HepG2 (cell line): Measurements from ENCODE around the gene CTDNEP1. TPM values are rescaled to one million over a fixed set of nuclear protein-coding genes. Genes with fewer than 3 reads are reported as not detected.

Experiments used
- ATAC-seq: fragments of 200-7000 bp; cut with Tn5 transposase; 3 replicates; pipeline ENCODE4 v1.9.1; 2020; ENCODE audit warnings: mild to moderate bottlenecking, moderate library complexity
- BruUV-seq: library from RNA; stranded (reverse); fragments of 400-500 nt; replicated peaks from 2 replicates; lab custom pipeline; 2021; lab: Mats Ljungman, UMichigan
- CTCF ChIA-PET: fragments of 300-600 bp; formaldehyde crosslinking; extraction: SDS; loops from one replicate; lab custom pipeline; 2021; ENCODE audit warnings: low total read pairs, inconsistent platforms, low intra/inter-chr PET ratio; lab: Yijun Ruan, JAX
- POLR2A ChIA-PET: fragments of 350-600 bp; sonication (Branson Sonifier 250); formaldehyde crosslinking; loops from one replicate; lab custom pipeline; 2020; ENCODE audit warnings: antibody characterized with exemption, inconsistent platforms; lab: Yijun Ruan, JAX
- DNase-seq: peaks from one replicate; pipeline ENCODE4 v3.0.0-alpha.2; 2015; ENCODE audit warnings: low spot score
- FAIRE-seq: peaks from 3 replicates; lab custom pipeline; 2011; peaks lifted over from hg19 to GRCh38; lab: Jason Lieb, UNC
- H2AFZ ChIP-seq: one replicate; pipeline ENCODE4 v1.6.1; 2011; ENCODE audit warnings: low read length, inconsistent platforms
- H3K27ac ChIP-seq: fragments of 300-600 bp; 3 replicates; pipeline ENCODE4 v1.8.0; 2011; ENCODE audit warnings: mixed run types, mild to moderate bottlenecking, mixed read lengths, low read length, inconsistent platforms; ENCODE audit not compliant: insufficient read depth; ENCODE audit errors: extremely low read length
- H3K27me3 ChIP-seq, 2 experiments: fragments of 200-600 bp in 1 of 2; 2 replicates in 1 of 2; 3 replicates in 1 of 2; pipeline versions ENCODE4 v1.6.0 to v1.8.0; 2011; ENCODE audit warnings: low read length in 2 of 2, mild to moderate bottlenecking in 2 of 2, moderate library complexity in 2 of 2, inconsistent platforms in 1 of 2; ENCODE audit not compliant: insufficient read depth in 2 of 2, control insufficient read depth in 1 of 2
- H3K36me3 ChIP-seq, 2 experiments: fragments of 200-600 bp in 1 of 2; replicated peaks in 1 of 2; 2 replicates in 1 of 2; 3 replicates in 1 of 2; pipeline versions ENCODE4 v1.5.1 to v1.8.0; 2011; ENCODE audit warnings: low read length in 2 of 2, inconsistent platforms in 1 of 2; ENCODE audit not compliant: insufficient read depth in 2 of 2, control insufficient read depth in 1 of 2
- H3K4me1 ChIP-seq: 2 replicates; pipeline ENCODE4 v1.5.1; 2012; ENCODE audit warnings: low read length, inconsistent platforms; ENCODE audit not compliant: insufficient read depth
- H3K4me2 ChIP-seq: 2 replicates; pipeline ENCODE4 v1.6.0; 2011; ENCODE audit warnings: low read depth, low read length, inconsistent platforms
- H3K4me3 ChIP-seq, 3 experiments: fragments of 200-600 bp in 1 of 3; sonication (generic), shearing (Covaris generic) in 1 of 3; replicated peaks in 1 of 3; 2 replicates each; pipeline ENCODE4 v1.5.1; 2011 to 2016; ENCODE audit warnings: low read length in 3 of 3, inconsistent platforms in 2 of 3, low read depth in 2 of 3, mild to moderate bottlenecking in 2 of 3, control low read depth in 1 of 3, mixed read lengths in 1 of 3; ENCODE audit not compliant: insufficient read depth in 1 of 3
- H3K79me2 ChIP-seq: one replicate; pipeline ENCODE4 v1.6.1; 2011; ENCODE audit warnings: low read length, inconsistent platforms; ENCODE audit not compliant: insufficient read depth
- H3K9ac ChIP-seq: 2 replicates; pipeline ENCODE4 v1.6.0; 2011; ENCODE audit warnings: mild to moderate bottlenecking, low read depth, low read length, inconsistent platforms; ENCODE audit not compliant: insufficient read depth
- H3K9me3 ChIP-seq: 2 replicates; pipeline ENCODE4 v1.5.1; 2012; ENCODE audit warnings: mild to moderate bottlenecking, low read length
- H4K20me1 ChIP-seq: 2 replicates; pipeline ENCODE4 v1.6.0; 2011; ENCODE audit warnings: inconsistent platforms, mild to moderate bottlenecking, low read length, moderate library complexity; ENCODE audit not compliant: insufficient read depth
- ATF1 ChIP-seq: IDR thresholded peaks from 2 replicates; pipeline ENCODE4 v1.6.1; 2016; ENCODE audit warnings: mild to moderate bottlenecking, control low read depth
- CBFB ChIP-seq: sonication (generic); formaldehyde crosslinking; IDR thresholded peaks from 2 replicates; pipeline ENCODE4 v1.4.0; 2020; ENCODE audit warnings: missing genetic modification reagents
- MBNL3 ChIP-seq: fragments of 250-450 bp; sonication (Bioruptor Pico); conservative IDR thresholded peaks from 2 replicates; pipeline ENCODE4 v1.8.0; 2022; ENCODE audit warnings: mild to moderate bottlenecking, inconsistent platforms
- SATB2 ChIP-seq: sonication (generic); formaldehyde crosslinking; IDR thresholded peaks from 2 replicates; pipeline ENCODE4 v1.5.0; 2020; ENCODE audit warnings: missing genetic modification reagents
- SNRNP70 ChIP-seq: fragments of 200-400 bp; formaldehyde crosslinking; IDR thresholded peaks from 2 replicates; pipeline ENCODE4 v1.6.1; 2017; ENCODE audit warnings: mild to moderate bottlenecking, low read depth, low read length, moderate library complexity
- TCF12 ChIP-seq, 2 experiments: fragments of 450-650 bp in 1 of 2; sonication (generic) in 1 of 2; formaldehyde crosslinking in 1 of 2; IDR thresholded peaks; 2 replicates each; pipeline versions ENCODE4 v1.6.1 to v1.8.0; 2017 to 2022; ENCODE audit warnings: antibody characterized with exemption in 1 of 2, mild to moderate bottlenecking in 1 of 2, missing genetic modification reagents in 1 of 2, moderate library complexity in 1 of 2
- ZNF331 ChIP-seq: sonication (generic); formaldehyde crosslinking; IDR thresholded peaks from 2 replicates; pipeline ENCODE4 v1.4.0; 2020; ENCODE audit warnings: missing genetic modification reagents
- ZNF501 ChIP-seq: sonication (generic); formaldehyde crosslinking; IDR thresholded peaks from 2 replicates; pipeline ENCODE4 v1.5.1; 2020; ENCODE audit warnings: mild to moderate bottlenecking, moderate library complexity, missing genetic modification reagents
- ZNF550 ChIP-seq: sonication (generic); formaldehyde crosslinking; IDR thresholded peaks from 2 replicates; pipeline ENCODE4 v1.4.0; 2020; ENCODE audit warnings: mild to moderate bottlenecking, missing genetic modification reagents, borderline replicate concordance
- WGBS: methylation state at CpG from one replicate; pipeline ENCODE4 v1.1.6; 2017; ENCODE audit warnings: low lambda C conversion rate; 5-methylcytosine and 5-hydroxymethylcytosine counted together
- in situ Hi-C: cut with HindIII; loops from 2 replicates; pipeline ENCODE4 v1.10.0; 2017; ENCODE audit warnings: low pct_unique_long_range_greater_than_20kb; ENCODE audit not compliant: extremely low pct_ligation_motif_present
- intact Hi-C: fragments of 100-400 bp; cut with micrococcal nuclease; formaldehyde crosslinking; loops from one replicate; pipeline ENCODE4 v1.10.0; 2022; ENCODE audit not compliant: unreplicated experiment
- polyA plus RNA-seq, 8 experiments: library from polyadenylated mRNA; depleted of rRNA in 3 of 8; stranded (reverse) in 7 of 8; unstranded in 1 of 8; fragments of >200 nt; fragmentation: Illumina TruSeq in 4 of 8; extraction: Trizol in 4 of 8; gene quantifications; 2 replicates each; pipeline versions ENCODE4 v1.2.1 to v1.2.3, GENCODE V29; 2011 to 2016; ENCODE audit warnings: low read depth in 4 of 8, missing spikeins in 1 of 8, mixed read lengths in 1 of 8; ENCODE audit not compliant: insufficient read depth in 1 of 8
- total RNA-seq, 5 experiments: library from RNA; depleted of rRNA; stranded (reverse); fragments of >200 nt; fragmentation: Illumina TruSeq; extraction: Trizol; gene quantifications; 2 replicates each; pipeline ENCODE4 v1.2.3, GENCODE V29; 2016; ENCODE audit warnings: low read depth in 1 of 5
- TF ChIP-seq, protein P1 (sequence below): sonication (generic); formaldehyde crosslinking; IDR thresholded peaks from 2 replicates; pipeline ENCODE4 v1.4.0; 2020; ENCODE audit warnings: missing genetic modification reagents

CTDNEP1 gene
- total and polyA plus RNA-seq, 2 of the 13 experiments (the other 11 are each of a cell fraction or from before 2014, with no cell fraction given): 19.8 to 118 TPM

DNA sequence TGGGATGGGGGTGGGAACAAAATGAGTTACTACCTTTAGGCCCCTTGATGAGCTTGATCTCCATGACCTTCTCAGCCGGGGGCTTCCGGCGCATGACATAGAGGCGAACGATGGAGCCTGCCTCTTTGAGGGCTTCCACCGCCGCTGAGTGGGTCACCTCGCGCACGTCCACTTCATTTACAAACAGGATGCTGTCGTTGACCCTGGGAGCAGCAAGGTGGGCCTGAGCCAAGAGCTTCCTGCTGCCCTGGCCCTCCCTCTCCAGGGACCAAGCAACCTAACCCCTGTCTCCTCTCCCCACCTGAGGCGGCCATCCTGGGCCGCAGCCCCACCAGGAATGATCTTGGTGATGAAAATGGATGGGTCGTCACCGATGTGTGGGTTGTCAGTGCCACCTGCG is 48.1 kb downstream of the CTDNEP1 start:
- no peak for TF ChIP-seq SNRNP70
- TF ChIP-seq ZNF550 (CRISPR knock-in tag): no peak

DNA sequence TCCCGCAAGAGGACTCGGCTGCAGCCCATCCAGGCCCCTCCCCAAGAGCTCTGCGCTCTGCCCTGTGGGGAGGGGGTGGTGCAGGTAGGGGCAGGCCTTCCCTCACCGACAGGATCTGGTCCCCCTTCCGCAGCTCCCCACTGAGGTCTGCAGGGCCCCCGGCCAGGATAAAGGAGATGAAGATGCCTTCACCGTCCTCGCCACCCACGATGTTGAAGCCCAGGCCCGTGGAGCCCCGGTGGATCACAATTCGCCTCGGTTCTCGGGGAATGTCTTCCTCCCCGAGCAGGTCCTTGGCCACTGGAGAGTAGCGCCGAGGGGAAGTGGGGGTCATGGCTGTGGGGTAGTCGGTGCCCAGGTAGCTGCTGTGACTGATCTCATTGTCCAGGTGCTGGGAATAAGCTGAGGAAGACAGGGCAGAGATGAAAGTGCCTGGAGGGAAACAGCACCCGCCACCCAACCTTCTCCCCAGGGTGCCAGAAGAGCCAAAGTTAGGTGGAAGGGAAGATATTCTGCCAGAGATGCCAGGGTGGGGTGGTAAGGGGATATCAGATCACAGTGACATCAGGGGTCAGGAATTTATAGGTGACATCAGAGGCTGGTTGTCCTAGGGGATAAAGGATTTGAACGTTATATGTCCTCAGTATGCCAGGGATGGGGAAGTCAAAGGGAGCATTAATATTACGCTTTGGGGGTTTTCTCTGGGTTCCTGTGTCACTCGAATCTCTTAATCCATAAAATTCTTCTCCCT is 54.7 kb downstream of the CTDNEP1 start:
- intact Hi-C loops: no loop called here
- no peak overlapping the region for H3K4me2 ChIP-seq
- ChIA-PET POLR2A (no interaction called here), CTCF (no interaction called here)
- no peak overlapping the region for H3K9ac ChIP-seq
- no peaks in the 10 kb centered on the region for H3K9me3 ChIP-seq
- H3K27me3 ChIP-seq: no peaks in the 10 kb centered on the region
- WGBS: 84% methylated on average over 21 of the region's 22 CpGs
- H3K27ac ChIP-seq: no peak overlapping the region
- no TSS peak for BruUV-seq
- ATAC-seq: no peak
- no peaks in the 10 kb centered on the region for H3K79me2 ChIP-seq
- DNase-seq: no peak
- no peaks in the 10 kb centered on the region for H3K36me3 ChIP-seq
- in situ Hi-C loops: no loop called here
- no peak overlapping the region for H3K4me3 ChIP-seq
- no peaks in the 10 kb centered on the region for H4K20me1 ChIP-seq
- H3K4me1 ChIP-seq: peaks cover 3% of the 10 kb centered on the region
- FAIRE-seq: no peak
- H2AFZ ChIP-seq: no peak overlapping the region
- TF ChIP-seq TCF12 (IDR thresholded peaks at IDR 0.05): no peak
- no peak for TF ChIP-seq TCF12 (CRISPR knock-in tag; IDR thresholded peaks at IDR 0.05)
- no peak for TF ChIP-seq ATF1 (CRISPR knock-in tag)
- TF ChIP-seq, protein P1, sequence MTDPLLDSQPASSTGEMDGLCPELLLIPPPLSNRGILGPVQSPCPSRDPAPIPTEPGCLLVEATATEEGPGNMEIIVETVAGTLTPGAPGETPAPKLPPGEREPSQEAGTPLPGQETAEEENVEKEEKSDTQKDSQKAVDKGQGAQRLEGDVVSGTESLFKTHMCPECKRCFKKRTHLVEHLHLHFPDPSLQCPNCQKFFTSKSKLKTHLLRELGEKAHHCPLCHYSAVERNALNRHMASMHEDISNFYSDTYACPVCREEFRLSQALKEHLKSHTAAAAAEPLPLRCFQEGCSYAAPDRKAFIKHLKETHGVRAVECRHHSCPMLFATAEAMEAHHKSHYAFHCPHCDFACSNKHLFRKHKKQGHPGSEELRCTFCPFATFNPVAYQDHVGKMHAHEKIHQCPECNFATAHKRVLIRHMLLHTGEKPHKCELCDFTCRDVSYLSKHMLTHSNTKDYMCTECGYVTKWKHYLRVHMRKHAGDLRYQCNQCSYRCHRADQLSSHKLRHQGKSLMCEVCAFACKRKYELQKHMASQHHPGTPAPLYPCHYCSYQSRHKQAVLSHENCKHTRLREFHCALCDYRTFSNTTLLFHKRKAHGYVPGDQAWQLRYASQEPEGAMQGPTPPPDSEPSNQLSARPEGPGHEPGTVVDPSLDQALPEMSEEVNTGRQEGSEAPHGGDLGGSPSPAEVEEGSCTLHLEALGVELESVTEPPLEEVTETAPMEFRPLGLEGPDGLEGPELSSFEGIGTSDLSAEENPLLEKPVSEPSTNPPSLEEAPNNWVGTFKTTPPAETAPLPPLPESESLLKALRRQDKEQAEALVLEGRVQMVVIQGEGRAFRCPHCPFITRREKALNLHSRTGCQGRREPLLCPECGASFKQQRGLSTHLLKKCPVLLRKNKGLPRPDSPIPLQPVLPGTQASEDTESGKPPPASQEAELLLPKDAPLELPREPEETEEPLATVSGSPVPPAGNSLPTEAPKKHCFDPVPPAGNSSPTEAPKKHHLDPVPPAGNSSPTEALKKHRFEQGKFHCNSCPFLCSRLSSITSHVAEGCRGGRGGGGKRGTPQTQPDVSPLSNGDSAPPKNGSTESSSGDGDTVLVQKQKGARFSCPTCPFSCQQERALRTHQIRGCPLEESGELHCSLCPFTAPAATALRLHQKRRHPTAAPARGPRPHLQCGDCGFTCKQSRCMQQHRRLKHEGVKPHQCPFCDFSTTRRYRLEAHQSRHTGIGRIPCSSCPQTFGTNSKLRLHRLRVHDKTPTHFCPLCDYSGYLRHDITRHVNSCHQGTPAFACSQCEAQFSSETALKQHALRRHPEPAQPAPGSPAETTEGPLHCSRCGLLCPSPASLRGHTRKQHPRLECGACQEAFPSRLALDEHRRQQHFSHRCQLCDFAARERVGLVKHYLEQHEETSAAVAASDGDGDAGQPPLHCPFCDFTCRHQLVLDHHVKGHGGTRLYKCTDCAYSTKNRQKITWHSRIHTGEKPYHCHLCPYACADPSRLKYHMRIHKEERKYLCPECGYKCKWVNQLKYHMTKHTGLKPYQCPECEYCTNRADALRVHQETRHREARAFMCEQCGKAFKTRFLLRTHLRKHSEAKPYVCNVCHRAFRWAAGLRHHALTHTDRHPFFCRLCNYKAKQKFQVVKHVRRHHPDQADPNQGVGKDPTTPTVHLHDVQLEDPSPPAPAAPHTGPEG (CRISPR knock-in tag): no peak
- no peak for TF ChIP-seq ZNF331 (CRISPR knock-in tag)
- no peak for TF ChIP-seq CBFB (CRISPR knock-in tag)
- no peak for TF ChIP-seq MBNL3
- no peak for TF ChIP-seq SATB2 (CRISPR knock-in tag)
- no peak for TF ChIP-seq ZNF501 (CRISPR knock-in tag)

More for the DNA sequence above, 48.1 kb downstream of the CTDNEP1 start:
- no TSS peak for BruUV-seq
- Histone ChIP-seq H3K4me1 (no peaks in the 10 kb centered on the region), H3K79me2 (no peaks in the 10 kb centered on the region), H3K36me3 (no peaks in the 10 kb centered on the region), H3K27ac (no peak overlapping the region), H4K20me1 (no peaks in the 10 kb centered on the region), H3K4me2 (no peak overlapping the region), H2AFZ (no peak overlapping the region), H3K9ac (no peak overlapping the region), H3K4me3 (no peak overlapping the region), H3K27me3 (0 out of 5 replicates have a peak, but pooled peaks cover 0 to 5% of the 10 kb centered on the region in 2 experiments), H3K9me3 (no peaks in the 10 kb centered on the region)
- FAIRE-seq: no peak
- no peak for DNase-seq
- in situ Hi-C loops (no loop called here), intact Hi-C loops (no loop called here)
- no peak for ATAC-seq
- 85% methylated on average over 5 of the region's 16 CpGs for WGBS
- ChIA-PET CTCF (no interaction called here), POLR2A (no interaction called here)
